Body of pancreas (tissue), 4 donors: Measurements from ENCODE around the gene PRSS2.

Source experiments
- CTCF ChIP-seq, 7 experiments: fragments of 450-650 bp in 4 of 7; fragments of 200-600 bp in 3 of 7; sonication (generic) in 3 of 7; IDR thresholded peaks; one replicate each; pipeline ENCODE4 v1.5.1; 2016 to 2019; ENCODE audit warnings: antibody characterized with exemption in 7 of 7
- POLR2A ChIP-seq, 3 donors: fragments of 450-650 bp; IDR thresholded peaks; one replicate each; pipeline ENCODE4 v1.6.1; 2016; ENCODE audit warnings: antibody characterized with exemption in 3 of 3, mild to moderate bottlenecking in 2 of 3

GRCh38 chr7:142791502-142791901 lies 20.7 kb downstream of the PRSS2 start:
- TF ChIP-seq CTCF (IDR thresholded peaks at IDR 0.05), result no peak
- no peak for TF ChIP-seq POLR2A (IDR thresholded peaks at IDR 0.05)
